K562 (cell line): Measurements from ENCODE around the gene RNF26. TPM values are rescaled to one million over a fixed set of nuclear protein-coding genes. Genes with fewer than 3 reads are reported as not detected.
A peak's percentile ranks its signal among the peaks of the same experiment; 100 is the strongest.

Experiments used
- ARID3B ChIP-seq: fragments of 250-450 bp; sonication (Bioruptor Pico); IDR thresholded peaks from 2 replicates; pipeline ENCODE4 v1.4.0; 2020; ENCODE audit warnings: borderline replicate concordance
- CEBPB ChIP-seq: fragments of 450-650 bp; IDR thresholded peaks from 2 replicates; pipeline ENCODE4 v1.6.1; 2016; ENCODE audit warnings: missing genetic modification characterization, missing compliant biosample characterization
- EP300 ChIP-seq: IDR thresholded peaks from 2 replicates; pipeline ENCODE4 v1.6.1; 2012; ENCODE audit warnings: low read length, improper control_type of control experiment
- HIVEP1 ChIP-seq: fragments of 250-450 bp; sonication (Bioruptor Pico); IDR thresholded peaks from 2 replicates; pipeline ENCODE4 v1.4.0; 2020; ENCODE audit warnings: mild to moderate bottlenecking
- NR2C2 ChIP-seq, 2 experiments: fragments of 200-800 bp in 1 of 2; sonication (Bioruptor generic) in 1 of 2; sonication (generic) in 1 of 2; formaldehyde crosslinking in 1 of 2; IDR thresholded peaks; 2 replicates each; pipeline versions ENCODE4 v1.6.1 to v1.8.0; 2016 to 2022; ENCODE audit warnings: mild to moderate bottlenecking in 1 of 2, missing compliant biosample characterization in 1 of 2, missing genetic modification characterization in 1 of 2, missing genetic modification reagents in 1 of 2
- POLR2AphosphoS5 ChIP-seq: IDR thresholded peaks from 2 replicates; pipeline ENCODE4 v1.6.1; 2011; ENCODE audit warnings: mild to moderate bottlenecking, low read depth, low read length, moderate library complexity; ENCODE audit not compliant: control insufficient read depth, insufficient read depth
- SREBF1 ChIP-seq: fragments of 150-350 bp; IDR thresholded peaks from 2 replicates; pipeline ENCODE4 v1.6.1; 2014; ENCODE audit warnings: antibody characterized with exemption, low read depth, low read length, borderline replicate concordance
- WHSC1 ChIP-seq: IDR thresholded peaks from one replicate; pipeline ENCODE4 v1.6.1; 2012; ENCODE audit warnings: low read length, control low read depth, inconsistent platforms
- ZBTB34 ChIP-seq: fragments of 250-450 bp; sonication (Bioruptor Pico); IDR thresholded peaks from 2 replicates; pipeline ENCODE4 v1.8.0; 2021; ENCODE audit warnings: mild to moderate bottlenecking, moderate library complexity
- ZFPM2 ChIP-seq: fragments of 250-450 bp; sonication (Bioruptor Pico); IDR thresholded peaks from 2 replicates; pipeline ENCODE4 v1.5.1; 2022; ENCODE audit warnings: mild to moderate bottlenecking
- ZNF143 ChIP-seq: sonication (generic); formaldehyde crosslinking; IDR thresholded peaks from 2 replicates; pipeline ENCODE4 v1.9.0; 2022; ENCODE audit warnings: mild to moderate bottlenecking, missing genetic modification reagents
- ZNF24 ChIP-seq: fragments of 450-650 bp; IDR thresholded peaks from 2 replicates; pipeline ENCODE4 v1.6.1; 2016
- ZNF778 ChIP-seq: fragments of 450-650 bp; formaldehyde crosslinking; IDR thresholded peaks from 2 replicates; pipeline ENCODE4 v1.4.0; 2020; ENCODE audit warnings: mild to moderate bottlenecking, moderate library complexity
- ZZZ3 ChIP-seq: fragments of 450-650 bp; IDR thresholded peaks from 2 replicates; pipeline ENCODE4 v1.6.1; 2016; ENCODE audit warnings: antibody characterized with exemption, mild to moderate bottlenecking, moderate library complexity
- polyA plus RNA-seq, 8 experiments: library from polyadenylated mRNA; depleted of rRNA in 4 of 8; stranded (reverse) in 5 of 8; unstranded in 3 of 8; fragments of >200 nt; fragmentation: Nextera tagmentation in 2 of 8; fragmentation: Illumina TruSeq in 1 of 8; extraction: Ambion mirVana in 2 of 8; extraction: Trizol in 1 of 8; gene quantifications; 2 replicates each; pipeline versions ENCODE4 v1.2.1 to v1.2.3, GENCODE V29; 2011 to 2014; ENCODE audit warnings: inconsistent platforms in 1 of 8, missing spikeins in 1 of 8
- total RNA-seq, 7 experiments: library from RNA; depleted of rRNA in 6 of 7; stranded (reverse); fragments of >200 nt in 6 of 7; fragmentation: Illumina TruSeq in 2 of 7; extraction: Trizol in 2 of 7; gene quantifications; 2 replicates each; pipeline versions ENCODE4 v1.2.1 to v1.2.3, GENCODE V29; 2011 to 2021; ENCODE audit warnings: low replicate concordance in 1 of 7
- TF ChIP-seq, protein P1 (sequence below): sonication (generic); formaldehyde crosslinking; IDR thresholded peaks from 2 replicates; pipeline ENCODE4 v1.8.0; 2022; ENCODE audit warnings: mild to moderate bottlenecking, missing genetic modification reagents
- TF ChIP-seq, protein P2 (sequence below), 2 experiments: fragments of 150-350 bp in 1 of 2; IDR thresholded peaks; 2 replicates each; pipeline ENCODE4 v1.6.1; 2012 to 2016; ENCODE audit warnings: low read depth in 2 of 2, low read length in 2 of 2, mild to moderate bottlenecking in 1 of 2, moderate library complexity in 1 of 2

The RNF26 gene
- total and polyA plus RNA-seq, 9 of the 15 experiments (the other 6 are each of a cell fraction or from before 2014, with no cell fraction given) = 5.3 to 53.6 (median 12.7) TPM

GRCh38 chr11:119356349-119357031 lies 22.2 kb downstream of the RNF26 start (continued):
- TF ChIP-seq, protein P1, sequence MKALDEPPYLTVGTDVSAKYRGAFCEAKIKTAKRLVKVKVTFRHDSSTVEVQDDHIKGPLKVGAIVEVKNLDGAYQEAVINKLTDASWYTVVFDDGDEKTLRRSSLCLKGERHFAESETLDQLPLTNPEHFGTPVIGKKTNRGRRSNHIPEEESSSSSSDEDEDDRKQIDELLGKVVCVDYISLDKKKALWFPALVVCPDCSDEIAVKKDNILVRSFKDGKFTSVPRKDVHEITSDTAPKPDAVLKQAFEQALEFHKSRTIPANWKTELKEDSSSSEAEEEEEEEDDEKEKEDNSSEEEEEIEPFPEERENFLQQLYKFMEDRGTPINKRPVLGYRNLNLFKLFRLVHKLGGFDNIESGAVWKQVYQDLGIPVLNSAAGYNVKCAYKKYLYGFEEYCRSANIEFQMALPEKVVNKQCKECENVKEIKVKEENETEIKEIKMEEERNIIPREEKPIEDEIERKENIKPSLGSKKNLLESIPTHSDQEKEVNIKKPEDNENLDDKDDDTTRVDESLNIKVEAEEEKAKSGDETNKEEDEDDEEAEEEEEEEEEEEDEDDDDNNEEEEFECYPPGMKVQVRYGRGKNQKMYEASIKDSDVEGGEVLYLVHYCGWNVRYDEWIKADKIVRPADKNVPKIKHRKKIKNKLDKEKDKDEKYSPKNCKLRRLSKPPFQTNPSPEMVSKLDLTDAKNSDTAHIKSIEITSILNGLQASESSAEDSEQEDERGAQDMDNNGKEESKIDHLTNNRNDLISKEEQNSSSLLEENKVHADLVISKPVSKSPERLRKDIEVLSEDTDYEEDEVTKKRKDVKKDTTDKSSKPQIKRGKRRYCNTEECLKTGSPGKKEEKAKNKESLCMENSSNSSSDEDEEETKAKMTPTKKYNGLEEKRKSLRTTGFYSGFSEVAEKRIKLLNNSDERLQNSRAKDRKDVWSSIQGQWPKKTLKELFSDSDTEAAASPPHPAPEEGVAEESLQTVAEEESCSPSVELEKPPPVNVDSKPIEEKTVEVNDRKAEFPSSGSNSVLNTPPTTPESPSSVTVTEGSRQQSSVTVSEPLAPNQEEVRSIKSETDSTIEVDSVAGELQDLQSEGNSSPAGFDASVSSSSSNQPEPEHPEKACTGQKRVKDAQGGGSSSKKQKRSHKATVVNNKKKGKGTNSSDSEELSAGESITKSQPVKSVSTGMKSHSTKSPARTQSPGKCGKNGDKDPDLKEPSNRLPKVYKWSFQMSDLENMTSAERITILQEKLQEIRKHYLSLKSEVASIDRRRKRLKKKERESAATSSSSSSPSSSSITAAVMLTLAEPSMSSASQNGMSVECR (CRISPR knock-in tag) = no peak
- TF ChIP-seq WHSC1 (no peak), ZFPM2 (CRISPR knock-in tag) (no peak), ZNF778 (CRISPR knock-in tag) (no peak), POLR2AphosphoS5 (no peak), ARID3B (CRISPR knock-in tag) (no peak), SREBF1 (no peak), EP300 (peak; percentile 29; the same call in 1 of the 2 replicates), ZBTB34 (CRISPR knock-in tag) (no peak), NR2C2 (CRISPR knock-in tag; IDR thresholded peaks at IDR 0.05) (peak; percentile 42; the same call in 1 of the 2 replicates), NR2C2 (tag; IDR thresholded peaks at IDR 0.05) (no peak), ZNF143 (CRISPR knock-in tag) (no peak), CEBPB (tag) (no peak), ZNF24 (no peak), HIVEP1 (CRISPR knock-in tag) (no peak), ZZZ3 (no peak)
- TF ChIP-seq, protein P2, sequence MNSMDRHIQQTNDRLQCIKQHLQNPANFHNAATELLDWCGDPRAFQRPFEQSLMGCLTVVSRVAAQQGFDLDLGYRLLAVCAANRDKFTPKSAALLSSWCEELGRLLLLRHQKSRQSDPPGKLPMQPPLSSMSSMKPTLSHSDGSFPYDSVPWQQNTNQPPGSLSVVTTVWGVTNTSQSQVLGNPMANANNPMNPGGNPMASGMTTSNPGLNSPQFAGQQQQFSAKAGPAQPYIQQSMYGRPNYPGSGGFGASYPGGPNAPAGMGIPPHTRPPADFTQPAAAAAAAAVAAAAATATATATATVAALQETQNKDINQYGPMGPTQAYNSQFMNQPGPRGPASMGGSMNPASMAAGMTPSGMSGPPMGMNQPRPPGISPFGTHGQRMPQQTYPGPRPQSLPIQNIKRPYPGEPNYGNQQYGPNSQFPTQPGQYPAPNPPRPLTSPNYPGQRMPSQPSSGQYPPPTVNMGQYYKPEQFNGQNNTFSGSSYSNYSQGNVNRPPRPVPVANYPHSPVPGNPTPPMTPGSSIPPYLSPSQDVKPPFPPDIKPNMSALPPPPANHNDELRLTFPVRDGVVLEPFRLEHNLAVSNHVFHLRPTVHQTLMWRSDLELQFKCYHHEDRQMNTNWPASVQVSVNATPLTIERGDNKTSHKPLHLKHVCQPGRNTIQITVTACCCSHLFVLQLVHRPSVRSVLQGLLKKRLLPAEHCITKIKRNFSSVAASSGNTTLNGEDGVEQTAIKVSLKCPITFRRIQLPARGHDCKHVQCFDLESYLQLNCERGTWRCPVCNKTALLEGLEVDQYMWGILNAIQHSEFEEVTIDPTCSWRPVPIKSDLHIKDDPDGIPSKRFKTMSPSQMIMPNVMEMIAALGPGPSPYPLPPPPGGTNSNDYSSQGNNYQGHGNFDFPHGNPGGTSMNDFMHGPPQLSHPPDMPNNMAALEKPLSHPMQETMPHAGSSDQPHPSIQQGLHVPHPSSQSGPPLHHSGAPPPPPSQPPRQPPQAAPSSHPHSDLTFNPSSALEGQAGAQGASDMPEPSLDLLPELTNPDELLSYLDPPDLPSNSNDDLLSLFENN (IDR thresholded peaks at IDR 0.05; ENCODE audit: low read depth in 2 of 2, low read length in 2 of 2) = no peak
